ENCODE results near the gene MAGI1.

MAGI1 gene

DNA sequence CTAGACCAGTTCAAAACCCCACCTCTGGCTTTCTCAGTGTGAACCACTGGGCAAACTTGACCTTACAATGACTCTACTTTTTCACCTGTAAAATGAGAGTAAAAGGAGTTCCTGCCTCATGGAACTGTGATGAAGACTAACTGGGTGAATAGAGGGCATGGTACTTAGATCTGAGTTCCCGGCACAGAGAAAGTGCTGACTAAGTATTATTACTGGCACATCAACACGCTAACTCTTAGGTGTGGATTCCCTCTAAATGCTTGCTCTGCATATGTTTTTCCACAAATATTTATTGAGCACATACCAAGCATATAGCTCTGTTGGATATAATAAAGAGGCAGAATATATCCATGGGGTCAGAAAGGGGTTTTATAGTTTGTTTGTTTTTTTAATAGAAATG lies 437.8 kb downstream of the MAGI1 start:
- Histone ChIP-seq H3K79me2 (ENCODE audit: insufficient read depth, low read depth) (no peaks in the 10 kb centered on the region), H3K4me2 (no peak overlapping the region), H3K27ac (no peak overlapping the region), H3K36me3 (ENCODE audit: insufficient read depth) (no peaks in the 10 kb centered on the region), H3K27me3 (ENCODE audit: insufficient read depth, low read depth) (no peaks in the 10 kb centered on the region), H3K4me3 (IDR thresholded peaks at IDR 0.05; ENCODE audit: insufficient read depth, low read depth, low read length) (no peak overlapping the region), H2AFZ (ENCODE audit: low read depth) (no peak overlapping the region), H3K4me1 (ENCODE audit: low read depth, poor library complexity, severe bottlenecking) (no peaks in the 10 kb centered on the region), H3K9ac (no peak overlapping the region), H4K20me1 (ENCODE audit: insufficient read depth) (no peaks in the 10 kb centered on the region)
- TF ChIP-seq CTCF (conservative IDR thresholded peaks at IDR 0.05; ENCODE audit: low read depth, low read length), result no peak

DNA sequence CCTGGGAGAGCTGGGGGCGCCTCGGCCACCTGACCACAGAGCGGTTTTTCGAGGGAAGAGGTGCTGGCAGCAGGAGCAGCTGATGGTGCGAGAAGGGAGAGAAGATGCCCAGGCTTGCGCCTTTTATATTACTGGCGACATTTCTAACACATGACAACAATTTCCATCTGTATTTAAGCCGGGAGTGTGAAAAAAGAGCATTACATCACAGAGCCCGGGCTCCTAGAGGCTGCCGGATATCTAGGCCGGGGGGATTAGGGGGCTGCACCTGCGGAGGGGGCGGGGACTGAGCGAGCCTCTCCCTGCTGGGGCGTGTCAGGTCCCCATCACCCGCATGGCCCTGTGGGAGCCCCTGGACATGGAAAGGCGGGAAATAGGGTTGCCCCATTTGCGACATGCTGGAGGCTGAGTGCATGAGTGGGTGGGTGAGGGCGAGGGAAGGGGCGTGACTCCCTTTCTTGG lies 440.7 kb downstream of the MAGI1 start:
- Histone ChIP-seq H3K79me2 (ENCODE audit: insufficient read depth, low read depth) (no peaks in the 10 kb centered on the region), H2AFZ (ENCODE audit: low read depth) (no peak overlapping the region), H3K36me3 (ENCODE audit: insufficient read depth) (no peaks in the 10 kb centered on the region), H3K27ac (no peak overlapping the region), H3K9ac (no peak overlapping the region), H3K4me1 (ENCODE audit: low read depth, poor library complexity, severe bottlenecking) (no peaks in the 10 kb centered on the region), H3K27me3 (ENCODE audit: insufficient read depth, low read depth) (no peaks in the 10 kb centered on the region), H4K20me1 (ENCODE audit: insufficient read depth) (no peaks in the 10 kb centered on the region), H3K4me2 (no peak overlapping the region), H3K4me3 (IDR thresholded peaks at IDR 0.05; ENCODE audit: insufficient read depth, low read depth, low read length) (no peak overlapping the region)
- TF ChIP-seq CTCF (conservative IDR thresholded peaks at IDR 0.05; ENCODE audit: low read depth, low read length), result no peak

- Histone ChIP-seq H2AFZ (ENCODE audit: low read depth) (no peak overlapping the region), H3K36me3 (ENCODE audit: insufficient read depth) (no peaks in the 10 kb centered on the region), H4K20me1 (ENCODE audit: insufficient read depth) (no peaks in the 10 kb centered on the region), H3K27me3 (ENCODE audit: insufficient read depth, low read depth) (no peaks in the 10 kb centered on the region), H3K4me2 (no peak overlapping the region), H3K79me2 (ENCODE audit: insufficient read depth, low read depth) (no peaks in the 10 kb centered on the region), H3K4me1 (ENCODE audit: low read depth, poor library complexity, severe bottlenecking) (no peaks in the 10 kb centered on the region), H3K27ac (no peak overlapping the region), H3K9ac (no peak overlapping the region), H3K4me3 (IDR thresholded peaks at IDR 0.05; ENCODE audit: insufficient read depth, low read depth, low read length) (no peak overlapping the region)
- TF ChIP-seq CTCF (conservative IDR thresholded peaks at IDR 0.05; ENCODE audit: low read depth, low read length), result no peak
These were observed 441.3 kb downstream of the MAGI1 start for GRCh38 chr3:65597226-65597951.

DNA sequence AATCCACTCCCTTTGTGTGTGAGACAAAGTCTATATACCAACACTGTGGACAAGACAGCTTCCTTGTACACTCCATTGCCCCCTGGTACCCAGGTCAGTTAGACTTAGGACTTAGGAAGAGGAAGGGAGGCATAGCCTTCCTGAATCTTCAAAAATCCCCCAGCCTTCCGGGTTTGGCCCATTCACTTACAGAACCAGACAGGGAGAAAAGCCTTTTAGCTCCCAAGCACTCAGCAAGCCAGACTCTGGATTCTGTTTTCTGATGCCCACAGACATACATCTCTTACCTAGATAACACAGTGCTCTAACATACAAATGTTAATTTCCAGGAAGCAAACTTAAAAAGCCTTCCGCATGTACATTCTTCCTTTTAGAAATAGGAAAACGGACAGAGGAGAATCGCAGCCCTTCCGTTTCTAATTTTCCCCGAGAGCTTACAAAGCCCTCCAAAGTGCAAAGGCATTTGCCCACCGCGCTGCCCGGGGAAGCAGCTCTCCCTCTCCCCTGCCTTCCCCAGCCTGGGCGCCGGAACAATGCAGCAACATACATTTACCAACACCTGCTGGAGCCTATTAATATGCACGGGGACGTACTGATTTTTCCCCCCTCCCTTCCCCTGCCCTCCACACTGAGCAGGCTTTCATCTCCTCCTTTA lies 442.0 kb downstream of the MAGI1 start:
- Histone ChIP-seq H2AFZ (ENCODE audit: low read depth) (no peak overlapping the region), H4K20me1 (ENCODE audit: insufficient read depth) (no peaks in the 10 kb centered on the region), H3K4me3 (IDR thresholded peaks at IDR 0.05; ENCODE audit: insufficient read depth, low read depth, low read length) (no peak overlapping the region), H3K27me3 (ENCODE audit: insufficient read depth, low read depth) (no peaks in the 10 kb centered on the region), H3K27ac (no peak overlapping the region), H3K4me2 (no peak overlapping the region), H3K79me2 (ENCODE audit: insufficient read depth, low read depth) (no peaks in the 10 kb centered on the region), H3K36me3 (ENCODE audit: insufficient read depth) (no peaks in the 10 kb centered on the region), H3K9ac (no peak overlapping the region), H3K4me1 (ENCODE audit: low read depth, poor library complexity, severe bottlenecking) (no peaks in the 10 kb centered on the region)
- TF ChIP-seq CTCF (conservative IDR thresholded peaks at IDR 0.05; ENCODE audit: low read depth, low read length), result no peak
